Superior temporal gyrus (tissue), 1 donor: ENCODE results near the gene LRRC30.

Experiments used
- DNase-seq: peaks from one replicate; pipeline ENCODE4 v3.0.0-alpha.2; 2016; ENCODE audit errors: extremely low spot score

The LRRC30 gene

GRCh38 chr18:7237673-7238272 lies 6.9 kb downstream of the LRRC30 start:
- DNase-seq, result no peak

- no peak for DNase-seq
These were observed 12.0 kb downstream of the LRRC30 start for GRCh38 chr18:7242926-7243325.

GRCh38 chr18:7248877-7249276 lies 18.0 kb downstream of the LRRC30 start:
- DNase-seq, result no peak

GRCh38 chr18:7254163-7254562 lies 23.3 kb downstream of the LRRC30 start:
- no peak for DNase-seq

- DNase-seq, result no peak
These were observed 24.2 kb downstream of the LRRC30 start for GRCh38 chr18:7255054-7255453.

GRCh38 chr18:7255643-7256042 lies 24.8 kb downstream of the LRRC30 start:
- DNase-seq, result no peak

GRCh38 chr18:7256618-7257425 lies 25.9 kb downstream of the LRRC30 start:
- no peak for DNase-seq

- DNase-seq, result no peak
These were observed 26.5 kb downstream of the LRRC30 start for GRCh38 chr18:7257426-7257740.

- DNase-seq, result peak; percentile 42
These were observed 28.6 kb downstream of the LRRC30 start for GRCh38 chr18:7259475-7259874.

GRCh38 chr18:7261199-7261598 lies 30.3 kb downstream of the LRRC30 start:
- no peak for DNase-seq

- no peak for DNase-seq
These were observed 37.1 kb downstream of the LRRC30 start for GRCh38 chr18:7267973-7268372.

GRCh38 chr18:7269942-7270341 lies 39.1 kb downstream of the LRRC30 start:
- no peak for DNase-seq

GRCh38 chr18:7272311-7273049 lies 41.6 kb downstream of the LRRC30 start:
- peak; percentile 93 for DNase-seq

GRCh38 chr18:7273301-7273921 lies 42.5 kb downstream of the LRRC30 start:
- DNase-seq, result no peak

GRCh38 chr18:7281579-7281978 lies 50.7 kb downstream of the LRRC30 start:
- DNase-seq, result no peak
